ENCODE measurements around the gene CBLC. TPM values are rescaled to one million over a fixed set of nuclear protein-coding genes. Genes with fewer than 3 reads are reported as not detected.

CBLC gene
- total RNA-seq, 1 experiment from 2014 or later, result 53.6 TPM

DNA sequence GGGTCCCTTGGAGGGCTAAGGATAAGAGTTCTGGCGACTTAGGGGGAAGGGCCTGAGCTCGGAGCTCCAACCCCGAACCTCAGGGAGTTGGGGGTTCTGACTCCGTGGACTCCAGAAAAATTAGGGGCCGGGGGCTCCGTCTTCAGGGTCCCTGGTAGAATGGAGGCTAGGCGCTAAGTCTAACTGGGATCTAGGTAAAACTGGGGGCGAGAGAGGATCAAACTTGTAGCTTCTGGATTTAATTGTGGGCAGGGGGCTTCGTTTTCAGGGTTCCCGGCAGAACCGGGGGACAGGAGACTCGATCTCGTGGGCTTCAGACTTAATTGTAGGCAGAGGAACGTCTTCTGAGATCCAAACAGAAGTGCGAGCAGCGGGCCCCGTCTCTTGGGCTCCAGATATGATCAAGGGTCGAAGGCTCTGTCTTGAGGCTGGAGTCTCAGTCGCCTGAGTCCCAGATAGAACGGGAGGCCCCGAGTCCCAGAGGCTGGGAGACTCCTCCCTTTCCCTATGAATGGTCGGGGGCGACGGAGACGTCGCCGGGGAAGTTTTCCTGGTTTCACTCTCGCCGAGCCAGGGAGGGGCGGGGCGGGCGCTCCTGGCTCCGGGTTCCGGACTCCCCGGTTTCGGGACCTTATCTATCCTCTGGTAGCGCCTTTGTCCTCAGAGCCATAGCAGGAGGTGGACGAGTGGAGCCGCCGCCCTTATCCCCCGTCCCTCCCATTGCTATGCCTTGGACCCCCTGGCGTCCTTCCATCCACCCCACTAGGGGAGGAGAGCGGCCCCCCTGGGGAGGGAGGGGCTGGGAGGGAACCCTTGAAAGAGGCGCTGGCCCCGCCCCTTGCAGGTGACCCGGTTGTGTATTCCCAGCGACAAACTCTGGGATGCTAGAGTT, 69.7 kb downstream of the CBLC start:
- H3K36me3 ChIP-seq (ENCODE audit: low read depth), result no peaks in the 10 kb centered on the region
- H3K4me2 ChIP-seq, result peak overlapping the region; percentile 91
- intact Hi-C loops (cut with micrococcal nuclease; ENCODE audit: unreplicated experiment), result loop anchor here (1.0 to 5.0 kb wide), 2 partner anchors 43 to 260 kb away; no protein-coding TSS in a partner anchor
- peak overlapping the region; percentile 72 for H3K4me3 ChIP-seq
- peaks cover 59% of the 10 kb centered on the region for H3K79me2 ChIP-seq (ENCODE audit: low read depth)
- H3K27me3 ChIP-seq (ENCODE audit: insufficient read depth, low read depth), result no peaks in the 10 kb centered on the region
- H3K4me1 ChIP-seq (replicated peaks; ENCODE audit: insufficient read depth), result peaks cover 17% of the 10 kb centered on the region
- H3K27ac ChIP-seq, result peak overlapping the region; percentile 77
- DNase-seq, result peak; percentile 71 to 80
- CTCF ChIA-PET, result interaction anchor here (0.6 to 1.0 kb wide), 2 partner anchors 32 to 121 kb away, joined by 3 to 5 read pairs; no protein-coding TSS in a partner anchor
- POLR2A ChIA-PET (ENCODE audit: unreplicated experiment), result interaction anchor here (0.6 to 0.7 kb wide), 2 partner anchors 60 to 631 kb away, joined by 3 to 4 read pairs; no protein-coding TSS in a partner anchor
- H3F3A ChIP-seq (ENCODE audit: insufficient read depth, low read depth), result peaks cover 34% of the 10 kb centered on the region
- H4K20me1 ChIP-seq (ENCODE audit: insufficient read depth), result peaks cover 39% of the 10 kb centered on the region
- H3K9me3 ChIP-seq (ENCODE audit: insufficient read depth, low read depth), result no peaks in the 10 kb centered on the region
- H3K9me2 ChIP-seq (ENCODE audit: insufficient read depth), result no peaks in the 10 kb centered on the region
- H2AFZ ChIP-seq, result peak overlapping the region; percentile 7; the same call in 1 of the 2 replicates
- BruUV-seq (replicated peaks), result TSS peak; percentile 94
- TF ChIP-seq, protein P1, sequence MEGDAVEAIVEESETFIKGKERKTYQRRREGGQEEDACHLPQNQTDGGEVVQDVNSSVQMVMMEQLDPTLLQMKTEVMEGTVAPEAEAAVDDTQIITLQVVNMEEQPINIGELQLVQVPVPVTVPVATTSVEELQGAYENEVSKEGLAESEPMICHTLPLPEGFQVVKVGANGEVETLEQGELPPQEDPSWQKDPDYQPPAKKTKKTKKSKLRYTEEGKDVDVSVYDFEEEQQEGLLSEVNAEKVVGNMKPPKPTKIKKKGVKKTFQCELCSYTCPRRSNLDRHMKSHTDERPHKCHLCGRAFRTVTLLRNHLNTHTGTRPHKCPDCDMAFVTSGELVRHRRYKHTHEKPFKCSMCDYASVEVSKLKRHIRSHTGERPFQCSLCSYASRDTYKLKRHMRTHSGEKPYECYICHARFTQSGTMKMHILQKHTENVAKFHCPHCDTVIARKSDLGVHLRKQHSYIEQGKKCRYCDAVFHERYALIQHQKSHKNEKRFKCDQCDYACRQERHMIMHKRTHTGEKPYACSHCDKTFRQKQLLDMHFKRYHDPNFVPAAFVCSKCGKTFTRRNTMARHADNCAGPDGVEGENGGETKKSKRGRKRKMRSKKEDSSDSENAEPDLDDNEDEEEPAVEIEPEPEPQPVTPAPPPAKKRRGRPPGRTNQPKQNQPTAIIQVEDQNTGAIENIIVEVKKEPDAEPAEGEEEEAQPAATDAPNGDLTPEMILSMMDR (conservative IDR thresholded peaks at IDR 0.05), result no peak
- TF ChIP-seq EZH2 (IDR thresholded peaks at IDR 0.05; ENCODE audit: low read depth), result no peak

DNA sequence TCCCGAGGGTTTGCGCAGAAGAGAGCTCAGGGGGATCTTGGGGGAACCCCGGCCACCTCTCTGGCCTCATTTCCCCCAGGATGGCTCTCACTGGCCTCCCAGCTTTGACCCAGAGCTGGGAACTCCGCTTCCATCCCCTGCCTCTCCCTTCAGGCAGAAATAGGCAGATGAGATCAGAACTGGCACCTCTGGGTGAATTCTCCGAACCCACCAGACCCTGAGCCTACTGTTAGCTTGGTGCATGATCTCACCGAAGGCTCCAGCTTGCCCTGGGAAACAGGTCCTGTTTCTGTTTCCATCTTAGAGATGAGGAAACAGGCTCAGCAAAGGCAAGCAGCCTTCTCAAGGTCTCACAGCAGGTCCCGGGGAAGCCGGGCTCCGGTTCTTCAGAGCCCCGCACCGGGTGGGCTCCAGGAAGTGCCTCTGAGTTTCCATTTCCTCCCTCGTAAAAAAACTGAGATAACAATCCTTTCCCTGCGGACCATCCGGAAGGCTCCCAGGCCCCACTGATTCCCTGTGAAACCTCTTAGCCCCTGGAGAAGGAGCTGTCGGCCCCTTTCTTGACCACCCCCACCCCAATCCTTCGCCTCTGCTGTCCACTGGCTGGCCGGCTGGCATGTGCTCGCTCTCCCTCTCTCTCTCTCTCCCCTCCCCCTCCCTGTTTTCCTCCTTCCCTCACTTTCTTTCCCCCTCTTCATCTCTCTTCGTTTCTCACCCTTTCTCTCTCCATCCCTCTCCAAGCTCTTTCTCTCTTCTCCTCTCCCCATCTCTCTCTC, 70.5 kb downstream of the CBLC start:
- no peaks in the 10 kb centered on the region for H3K36me3 ChIP-seq (ENCODE audit: low read depth)
- H3K27ac ChIP-seq, result peak overlapping the region; percentile 77
- intact Hi-C loops (cut with micrococcal nuclease; ENCODE audit: unreplicated experiment), result loop anchor here (5.0 kb wide), 1 partner anchor 261 kb away; no protein-coding TSS in a partner anchor
- H3K4me2 ChIP-seq, result peak overlapping the region; percentile 91
- H3K4me1 ChIP-seq (replicated peaks; ENCODE audit: insufficient read depth), result peaks cover 17% of the 10 kb centered on the region
- ChIA-PET POLR2A (ENCODE audit: unreplicated experiment) (interaction anchor here (0.6 to 0.7 kb wide), 2 partner anchors 61 to 630 kb away, joined by 3 to 4 read pairs; no protein-coding TSS in a partner anchor), CTCF (interaction anchor here (0.6 to 1.0 kb wide), 2 partner anchors 31 to 122 kb away, joined by 3 to 5 read pairs; no protein-coding TSS in a partner anchor)
- no TSS peak for BruUV-seq (replicated peaks)
- H3F3A ChIP-seq (ENCODE audit: insufficient read depth, low read depth), result peaks cover 29% of the 10 kb centered on the region
- H3K79me2 ChIP-seq (ENCODE audit: low read depth), result peaks cover 66% of the 10 kb centered on the region
- TF ChIP-seq EZH2 (IDR thresholded peaks at IDR 0.05; ENCODE audit: low read depth), result no peak
- TF ChIP-seq, protein P1 (conservative IDR thresholded peaks at IDR 0.05), result no peak
- H4K20me1 ChIP-seq (ENCODE audit: insufficient read depth), result peaks cover 43% of the 10 kb centered on the region
- no peaks in the 10 kb centered on the region for H3K9me3 ChIP-seq (ENCODE audit: insufficient read depth, low read depth)
- peak overlapping the region; percentile 72 for H3K4me3 ChIP-seq
- no peak for DNase-seq
- no peak overlapping the region for H2AFZ ChIP-seq
- H3K27me3 ChIP-seq (ENCODE audit: insufficient read depth, low read depth), result no peaks in the 10 kb centered on the region
- no peaks in the 10 kb centered on the region for H3K9me2 ChIP-seq (ENCODE audit: insufficient read depth)

DNA sequence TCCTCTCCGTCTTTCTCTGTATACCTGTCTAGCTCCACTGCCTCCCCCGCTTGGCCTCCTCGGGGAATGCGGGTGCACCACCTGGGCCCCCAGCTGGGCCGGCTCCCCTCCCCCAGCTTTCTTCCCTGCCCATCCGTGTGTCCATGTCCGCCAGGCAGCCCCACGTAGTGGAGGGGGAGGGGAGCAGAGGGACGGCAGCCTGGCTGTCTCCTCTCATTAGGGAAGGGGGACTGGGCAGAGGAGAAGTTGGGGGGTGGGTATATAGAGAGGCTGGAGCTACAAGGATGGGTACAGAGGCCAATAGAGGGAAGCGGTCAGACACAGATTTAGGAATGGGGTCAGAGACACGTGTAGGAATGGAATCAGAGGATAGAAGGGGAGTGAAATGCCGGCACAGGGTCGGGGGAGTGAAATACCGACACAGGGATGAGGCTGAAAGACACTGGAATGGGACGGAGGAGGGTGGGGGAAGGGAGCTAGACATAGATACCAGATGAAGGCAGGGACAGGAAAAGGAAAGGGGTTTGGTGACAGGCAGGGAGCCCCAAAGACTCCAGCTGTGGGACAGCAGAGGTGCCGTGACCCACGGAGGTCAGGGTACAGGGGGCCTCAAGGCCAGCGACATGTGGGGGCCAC, 71.2 kb downstream of the CBLC start:
- Histone ChIP-seq H3K4me3 (no peak overlapping the region), H4K20me1 (ENCODE audit: insufficient read depth) (peaks cover 48% of the 10 kb centered on the region), H3K4me1 (replicated peaks; ENCODE audit: insufficient read depth) (peaks cover 14% of the 10 kb centered on the region), H3K36me3 (ENCODE audit: low read depth) (no peaks in the 10 kb centered on the region), H3K4me2 (no peak overlapping the region; the same call in 1 of the 2 replicates), H3K9me2 (ENCODE audit: insufficient read depth) (no peaks in the 10 kb centered on the region), H3K27ac (no peak overlapping the region), H2AFZ (no peak overlapping the region), H3K27me3 (ENCODE audit: insufficient read depth, low read depth) (no peaks in the 10 kb centered on the region), H3F3A (ENCODE audit: insufficient read depth, low read depth) (peaks cover 24% of the 10 kb centered on the region), H3K79me2 (ENCODE audit: low read depth) (peaks cover 72% of the 10 kb centered on the region), H3K9me3 (ENCODE audit: insufficient read depth, low read depth) (no peaks in the 10 kb centered on the region)
- ChIA-PET POLR2A (ENCODE audit: unreplicated experiment) (no interaction called here), CTCF (no interaction called here)
- no peak for TF ChIP-seq EZH2 (IDR thresholded peaks at IDR 0.05; ENCODE audit: low read depth)
- TF ChIP-seq, protein P1 (conservative IDR thresholded peaks at IDR 0.05), result no peak
- no peak for DNase-seq
- no TSS peak for BruUV-seq (replicated peaks)
- intact Hi-C loops (cut with micrococcal nuclease; ENCODE audit: unreplicated experiment), result loop anchor here (5.0 kb wide), 1 partner anchor 262 kb away; no protein-coding TSS in a partner anchor

Measured in PC-9 (cell line).